ENCODE measurements around the gene LRRN2.

Gene LRRN2

GRCh38 chr1:204623365-204623893 lies 62.1 kb downstream of the LRRN2 start:
- no peak for TF ChIP-seq CTCF (conservative IDR thresholded peaks at IDR 0.05)
- H3K27ac ChIP-seq = no peak overlapping the region

GRCh38 chr1:204621996-204622395 lies 63.5 kb downstream of the LRRN2 start:
- no peak for TF ChIP-seq CTCF (conservative IDR thresholded peaks at IDR 0.05)

GRCh38 chr1:204621396-204621795 lies 64.1 kb downstream of the LRRN2 start:
- TF ChIP-seq CTCF (conservative IDR thresholded peaks at IDR 0.05) = no peak
- no peak overlapping the region for H3K27ac ChIP-seq

More at GRCh38 chr1:204621996-204622395, 63.5 kb downstream of the LRRN2 start:
- H3K27ac ChIP-seq = no peak overlapping the region

GRCh38 chr1:204619721-204620120 lies 65.8 kb downstream of the LRRN2 start:
- no peak for TF ChIP-seq CTCF (conservative IDR thresholded peaks at IDR 0.05)

GRCh38 chr1:204618148-204618760 lies 67.3 kb downstream of the LRRN2 start:
- H3K27ac ChIP-seq = no peak overlapping the region
- no peak for TF ChIP-seq CTCF (conservative IDR thresholded peaks at IDR 0.05)

More at GRCh38 chr1:204619721-204620120, 65.8 kb downstream of the LRRN2 start:
- H3K27ac ChIP-seq = no peak overlapping the region

GRCh38 chr1:204617256-204618147 lies 68.0 kb downstream of the LRRN2 start:
- TF ChIP-seq CTCF (conservative IDR thresholded peaks at IDR 0.05) = no peak
- no peak overlapping the region for H3K27ac ChIP-seq

GRCh38 chr1:204616641-204617040 lies 68.9 kb downstream of the LRRN2 start:
- TF ChIP-seq CTCF (conservative IDR thresholded peaks at IDR 0.05) = no peak
- no peak overlapping the region for H3K27ac ChIP-seq

Measured in VCaP (cell line).